ENCODE results near the gene FOXS1. TPM values are rescaled to one million over a fixed set of nuclear protein-coding genes. Genes with fewer than 3 reads are reported as not detected.
A peak's percentile ranks its signal among the peaks of the same experiment; 100 is the strongest.

The FOXS1 gene
- total RNA-seq, 1 donor from 2014 or later: 26.0 TPM

GRCh38 chr20:31862506-31862905, 17.1 kb upstream of the FOXS1 start:
- peaks cover 2% of the 10 kb centered on the region for H3K36me3 Mint-ChIP-seq (ENCODE audit: low read depth, unreplicated experiment)
- Histone ChIP-seq H3K27me3 (ENCODE audit: insufficient read depth, low read length) (peaks cover 33% of the 10 kb centered on the region), H4K20me1 (ENCODE audit: insufficient read depth, low read length) (no peaks in the 10 kb centered on the region), H3K9ac (ENCODE audit: low read length) (no peak overlapping the region), H3K4me2 (ENCODE audit: low read length) (no peak overlapping the region), H3K79me2 (ENCODE audit: insufficient read depth, low read length) (no peaks in the 10 kb centered on the region), H3K4me3 (ENCODE audit: insufficient read depth, low read depth, low read length) (no peak overlapping the region), H3K36me3 (ENCODE audit: insufficient read depth, low read length) (no peaks in the 10 kb centered on the region), H3K9me3 (ENCODE audit: insufficient read depth, low read depth, low read length) (no peaks in the 10 kb centered on the region), H3K4me1 (ENCODE audit: insufficient read depth, low read length) (peaks cover 7% of the 10 kb centered on the region), H2AFZ (ENCODE audit: low read depth, low read length) (no peak overlapping the region), H3K27ac (ENCODE audit: low read depth, low read length) (no peak overlapping the region)
- no peak overlapping the region for H3K27ac Mint-ChIP-seq (ENCODE audit: unreplicated experiment)
- peak overlapping the region; percentile 14 for H3K4me3 Mint-ChIP-seq (ENCODE audit: unreplicated experiment)
- H3K9me3 Mint-ChIP-seq (ENCODE audit: unreplicated experiment): peaks cover 2% of the 10 kb centered on the region
- TF ChIP-seq EZH2 (IDR thresholded peaks at IDR 0.05; ENCODE audit: insufficient read depth, low read length): no peak
- TF ChIP-seq, protein P1, sequence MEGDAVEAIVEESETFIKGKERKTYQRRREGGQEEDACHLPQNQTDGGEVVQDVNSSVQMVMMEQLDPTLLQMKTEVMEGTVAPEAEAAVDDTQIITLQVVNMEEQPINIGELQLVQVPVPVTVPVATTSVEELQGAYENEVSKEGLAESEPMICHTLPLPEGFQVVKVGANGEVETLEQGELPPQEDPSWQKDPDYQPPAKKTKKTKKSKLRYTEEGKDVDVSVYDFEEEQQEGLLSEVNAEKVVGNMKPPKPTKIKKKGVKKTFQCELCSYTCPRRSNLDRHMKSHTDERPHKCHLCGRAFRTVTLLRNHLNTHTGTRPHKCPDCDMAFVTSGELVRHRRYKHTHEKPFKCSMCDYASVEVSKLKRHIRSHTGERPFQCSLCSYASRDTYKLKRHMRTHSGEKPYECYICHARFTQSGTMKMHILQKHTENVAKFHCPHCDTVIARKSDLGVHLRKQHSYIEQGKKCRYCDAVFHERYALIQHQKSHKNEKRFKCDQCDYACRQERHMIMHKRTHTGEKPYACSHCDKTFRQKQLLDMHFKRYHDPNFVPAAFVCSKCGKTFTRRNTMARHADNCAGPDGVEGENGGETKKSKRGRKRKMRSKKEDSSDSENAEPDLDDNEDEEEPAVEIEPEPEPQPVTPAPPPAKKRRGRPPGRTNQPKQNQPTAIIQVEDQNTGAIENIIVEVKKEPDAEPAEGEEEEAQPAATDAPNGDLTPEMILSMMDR (IDR thresholded peaks at IDR 0.05; ENCODE audit: insufficient read depth, low read depth, low read length): no peak
- DNase-seq (ENCODE audit: low read depth): no peak
- no peaks in the 10 kb centered on the region for H3K4me1 Mint-ChIP-seq (ENCODE audit: low read depth, unreplicated experiment)
- H3K27me3 Mint-ChIP-seq (ENCODE audit: low read depth, unreplicated experiment): peaks cover 52% of the 10 kb centered on the region
- FAIRE-seq: no peak

DNA sequence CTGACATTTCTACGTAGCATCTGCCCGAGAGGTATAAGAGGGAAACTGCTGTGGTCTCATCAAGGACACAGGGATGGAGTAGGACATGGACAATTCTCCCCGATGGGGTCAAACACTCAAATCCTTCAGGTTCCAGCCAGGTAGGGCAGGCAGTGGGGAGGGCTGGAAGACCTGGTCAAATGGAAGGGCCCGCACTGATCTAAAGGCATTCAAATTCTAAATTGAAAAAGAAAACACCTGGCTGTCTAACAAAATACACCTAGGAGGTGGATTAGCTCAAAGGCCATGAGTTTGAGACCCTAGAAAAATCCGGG, 16.7 kb upstream of the FOXS1 start:
- peaks cover 49% of the 10 kb centered on the region for H3K27me3 Mint-ChIP-seq (ENCODE audit: low read depth, unreplicated experiment)
- Histone ChIP-seq H3K4me1 (ENCODE audit: insufficient read depth, low read length) (peaks cover 7% of the 10 kb centered on the region), H3K9ac (ENCODE audit: low read length) (no peak overlapping the region), H3K27me3 (ENCODE audit: insufficient read depth, low read length) (peaks cover 36% of the 10 kb centered on the region), H3K9me3 (ENCODE audit: insufficient read depth, low read depth, low read length) (no peaks in the 10 kb centered on the region), H4K20me1 (ENCODE audit: insufficient read depth, low read length) (no peaks in the 10 kb centered on the region), H3K36me3 (ENCODE audit: insufficient read depth, low read length) (no peaks in the 10 kb centered on the region), H3K79me2 (ENCODE audit: insufficient read depth, low read length) (no peaks in the 10 kb centered on the region), H3K4me3 (ENCODE audit: insufficient read depth, low read depth, low read length) (no peak overlapping the region), H3K27ac (ENCODE audit: low read depth, low read length) (no peak overlapping the region), H2AFZ (ENCODE audit: low read depth, low read length) (no peak overlapping the region), H3K4me2 (ENCODE audit: low read length) (peak overlapping the region; percentile 90)
- no peak overlapping the region for H3K27ac Mint-ChIP-seq (ENCODE audit: unreplicated experiment)
- H3K9me3 Mint-ChIP-seq (ENCODE audit: unreplicated experiment): peaks cover 2% of the 10 kb centered on the region
- TF ChIP-seq, protein P1 (IDR thresholded peaks at IDR 0.05; ENCODE audit: insufficient read depth, low read depth, low read length): no peak
- no peak for TF ChIP-seq EZH2 (IDR thresholded peaks at IDR 0.05; ENCODE audit: insufficient read depth, low read length)
- peak overlapping the region; percentile 78 for H3K4me3 Mint-ChIP-seq (ENCODE audit: unreplicated experiment)
- H3K4me1 Mint-ChIP-seq (ENCODE audit: low read depth, unreplicated experiment): no peaks in the 10 kb centered on the region
- no peak for FAIRE-seq
- DNase-seq (ENCODE audit: low read depth): no peak
- peaks cover 2% of the 10 kb centered on the region for H3K36me3 Mint-ChIP-seq (ENCODE audit: low read depth, unreplicated experiment)

- Mint-ChIP-seq H3K9me3 (ENCODE audit: unreplicated experiment) (peaks cover 2% of the 10 kb centered on the region), H3K4me1 (ENCODE audit: low read depth, unreplicated experiment) (no peaks in the 10 kb centered on the region), H3K36me3 (ENCODE audit: low read depth, unreplicated experiment) (peaks cover 2% of the 10 kb centered on the region), H3K27ac (ENCODE audit: unreplicated experiment) (peak overlapping the region; percentile 4), H3K4me3 (ENCODE audit: unreplicated experiment) (peak overlapping the region; percentile 78), H3K27me3 (ENCODE audit: low read depth, unreplicated experiment) (peaks cover 45% of the 10 kb centered on the region)
- H3K9ac ChIP-seq (ENCODE audit: low read length): peak overlapping the region; percentile 42
- no peaks in the 10 kb centered on the region for H3K79me2 ChIP-seq (ENCODE audit: insufficient read depth, low read length)
- H3K27ac ChIP-seq (ENCODE audit: low read depth, low read length): no peak overlapping the region
- no peaks in the 10 kb centered on the region for H3K36me3 ChIP-seq (ENCODE audit: insufficient read depth, low read length)
- no peak for DNase-seq (ENCODE audit: low read depth)
- H3K4me2 ChIP-seq (ENCODE audit: low read length): peak overlapping the region; percentile 90
- H2AFZ ChIP-seq (ENCODE audit: low read depth, low read length): peak overlapping the region; percentile 87
- TF ChIP-seq, protein P1 (IDR thresholded peaks at IDR 0.05; ENCODE audit: insufficient read depth, low read depth, low read length): no peak
- TF ChIP-seq EZH2 (IDR thresholded peaks at IDR 0.05; ENCODE audit: insufficient read depth, low read length): no peak
- H3K4me1 ChIP-seq (ENCODE audit: insufficient read depth, low read length): peaks cover 7% of the 10 kb centered on the region
- FAIRE-seq: no peak
- no peaks in the 10 kb centered on the region for H3K9me3 ChIP-seq (ENCODE audit: insufficient read depth, low read depth, low read length)
- H3K27me3 ChIP-seq (ENCODE audit: insufficient read depth, low read length): peaks cover 42% of the 10 kb centered on the region
- H3K4me3 ChIP-seq (ENCODE audit: insufficient read depth, low read depth, low read length): peak overlapping the region; percentile 54
- no peaks in the 10 kb centered on the region for H4K20me1 ChIP-seq (ENCODE audit: insufficient read depth, low read length)
Measured at GRCh38 chr20:31861385-31862156, 16.2 kb upstream of the FOXS1 start.
